ENCODE data around the gene PTP4A2.

GRCh38 chr1:31881688-31882000 lies 56.5 kb downstream of the PTP4A2 start:
- TF ChIP-seq CTCF (IDR thresholded peaks at IDR 0.05): no peak
- TF ChIP-seq MXI1 (IDR thresholded peaks at IDR 0.05; ENCODE audit: low read depth, low read length): no peak
- TF ChIP-seq USF2 (IDR thresholded peaks at IDR 0.05; ENCODE audit: borderline replicate concordance, low read depth, low read length): no peak
- no peak for TF ChIP-seq EP300 (IDR thresholded peaks at IDR 0.05; ENCODE audit: borderline replicate concordance in 1 of 2, low read depth in 1 of 2, low read length in 1 of 2)

Measured in SK-N-SH (cell line).